ENCODE results near the gene RAB8B.

RAB8B gene

DNA sequence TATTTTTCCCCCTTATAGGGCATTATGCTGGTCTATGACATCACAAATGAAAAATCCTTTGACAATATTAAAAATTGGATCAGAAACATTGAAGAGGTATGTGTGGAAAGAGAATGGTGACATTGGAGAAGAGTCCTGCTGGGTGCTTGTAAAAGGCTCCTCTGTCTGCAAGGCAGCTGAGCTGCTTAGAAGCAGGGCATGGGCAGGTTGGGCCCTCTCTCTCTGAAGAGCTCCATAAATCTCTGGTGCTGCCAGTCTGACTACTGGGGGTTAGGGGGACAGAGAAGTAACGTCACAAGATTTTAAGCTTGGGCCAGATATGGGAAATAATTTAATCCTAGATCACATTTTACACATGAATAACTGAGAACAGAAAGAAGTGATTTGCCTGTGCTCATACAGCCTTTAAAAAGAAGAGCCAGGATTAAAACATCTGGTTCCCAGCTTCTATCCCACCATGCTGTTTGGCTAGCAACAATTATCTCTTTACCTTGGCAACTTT, 66.1 kb downstream of the RAB8B start:
- TF ChIP-seq, protein P1, sequence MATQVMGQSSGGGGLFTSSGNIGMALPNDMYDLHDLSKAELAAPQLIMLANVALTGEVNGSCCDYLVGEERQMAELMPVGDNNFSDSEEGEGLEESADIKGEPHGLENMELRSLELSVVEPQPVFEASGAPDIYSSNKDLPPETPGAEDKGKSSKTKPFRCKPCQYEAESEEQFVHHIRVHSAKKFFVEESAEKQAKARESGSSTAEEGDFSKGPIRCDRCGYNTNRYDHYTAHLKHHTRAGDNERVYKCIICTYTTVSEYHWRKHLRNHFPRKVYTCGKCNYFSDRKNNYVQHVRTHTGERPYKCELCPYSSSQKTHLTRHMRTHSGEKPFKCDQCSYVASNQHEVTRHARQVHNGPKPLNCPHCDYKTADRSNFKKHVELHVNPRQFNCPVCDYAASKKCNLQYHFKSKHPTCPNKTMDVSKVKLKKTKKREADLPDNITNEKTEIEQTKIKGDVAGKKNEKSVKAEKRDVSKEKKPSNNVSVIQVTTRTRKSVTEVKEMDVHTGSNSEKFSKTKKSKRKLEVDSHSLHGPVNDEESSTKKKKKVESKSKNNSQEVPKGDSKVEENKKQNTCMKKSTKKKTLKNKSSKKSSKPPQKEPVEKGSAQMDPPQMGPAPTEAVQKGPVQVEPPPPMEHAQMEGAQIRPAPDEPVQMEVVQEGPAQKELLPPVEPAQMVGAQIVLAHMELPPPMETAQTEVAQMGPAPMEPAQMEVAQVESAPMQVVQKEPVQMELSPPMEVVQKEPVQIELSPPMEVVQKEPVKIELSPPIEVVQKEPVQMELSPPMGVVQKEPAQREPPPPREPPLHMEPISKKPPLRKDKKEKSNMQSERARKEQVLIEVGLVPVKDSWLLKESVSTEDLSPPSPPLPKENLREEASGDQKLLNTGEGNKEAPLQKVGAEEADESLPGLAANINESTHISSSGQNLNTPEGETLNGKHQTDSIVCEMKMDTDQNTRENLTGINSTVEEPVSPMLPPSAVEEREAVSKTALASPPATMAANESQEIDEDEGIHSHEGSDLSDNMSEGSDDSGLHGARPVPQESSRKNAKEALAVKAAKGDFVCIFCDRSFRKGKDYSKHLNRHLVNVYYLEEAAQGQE (IDR thresholded peaks at IDR 0.05; ENCODE audit: insufficient read depth in 1 of 2, low read depth in 2 of 2, low read length in 2 of 2): no peak
- TF ChIP-seq POLR2AphosphoS5 (IDR thresholded peaks at IDR 0.05; ENCODE audit: low read depth, low read length) (no peak), FOXP2 (optimal IDR thresholded peaks at IDR 0.05; ENCODE audit: borderline replicate concordance, extremely low read depth, extremely low read length, insufficient read depth) (no peak), TAF1 (IDR thresholded peaks at IDR 0.05; ENCODE audit: borderline replicate concordance, insufficient read depth, low read length) (no peak), SIN3A (IDR thresholded peaks at IDR 0.05; ENCODE audit: borderline replicate concordance, insufficient read depth, low read length) (no peak)

GRCh38 chr15:63256433-63257274, 67.2 kb downstream of the RAB8B start:
- TF ChIP-seq POLR2AphosphoS5 (IDR thresholded peaks at IDR 0.05; ENCODE audit: low read depth, low read length) (no peak), FOXP2 (optimal IDR thresholded peaks at IDR 0.05; ENCODE audit: borderline replicate concordance, extremely low read depth, extremely low read length, insufficient read depth) (no peak)
- TF ChIP-seq, protein P1 (IDR thresholded peaks at IDR 0.05; ENCODE audit: insufficient read depth in 1 of 2, low read depth in 2 of 2, low read length in 2 of 2): no peak

DNA sequence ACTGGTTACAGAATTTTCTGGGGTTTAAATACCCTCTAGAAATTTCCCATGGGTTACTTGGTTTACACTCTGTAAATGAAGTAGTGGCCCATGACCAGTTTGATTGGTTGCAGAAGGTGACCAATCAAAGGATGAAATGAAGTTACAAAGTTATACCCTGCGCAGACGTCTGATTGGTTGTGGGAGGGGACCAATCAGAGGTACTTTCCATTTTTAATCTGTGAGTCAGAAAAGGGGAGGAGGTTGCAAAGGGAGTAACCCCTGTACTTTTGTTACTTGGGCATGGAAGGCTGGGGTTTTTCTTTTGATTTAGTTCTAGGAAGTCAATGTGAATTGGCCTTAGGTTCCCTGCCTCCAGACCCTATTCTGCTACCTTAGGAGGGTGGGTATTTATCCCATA, 69.3 kb downstream of the RAB8B start:
- TF ChIP-seq TAF1 (IDR thresholded peaks at IDR 0.05; ENCODE audit: borderline replicate concordance, insufficient read depth, low read length) (no peak), FOXP2 (optimal IDR thresholded peaks at IDR 0.05; ENCODE audit: borderline replicate concordance, extremely low read depth, extremely low read length, insufficient read depth) (no peak), SIN3A (IDR thresholded peaks at IDR 0.05; ENCODE audit: borderline replicate concordance, insufficient read depth, low read length) (no peak), POLR2AphosphoS5 (IDR thresholded peaks at IDR 0.05; ENCODE audit: low read depth, low read length) (no peak)
- TF ChIP-seq, protein P1 (IDR thresholded peaks at IDR 0.05; ENCODE audit: insufficient read depth in 1 of 2, low read depth in 2 of 2, low read length in 2 of 2): no peak

- TF ChIP-seq SIN3A (IDR thresholded peaks at IDR 0.05; ENCODE audit: borderline replicate concordance, insufficient read depth, low read length): no peak
- no peak for TF ChIP-seq TAF1 (IDR thresholded peaks at IDR 0.05; ENCODE audit: borderline replicate concordance, insufficient read depth, low read length)
- TF ChIP-seq, protein P1 (IDR thresholded peaks at IDR 0.05; ENCODE audit: insufficient read depth in 1 of 2, low read depth in 2 of 2, low read length in 2 of 2): no peak
- no peak for TF ChIP-seq FOXP2 (optimal IDR thresholded peaks at IDR 0.05; ENCODE audit: borderline replicate concordance, extremely low read depth, extremely low read length, insufficient read depth)
- TF ChIP-seq POLR2AphosphoS5 (IDR thresholded peaks at IDR 0.05; ENCODE audit: low read depth, low read length): no peak
Measured at GRCh38 chr15:63260791-63261190, 71.4 kb downstream of the RAB8B start.
